NCI-H82 treated with DMSO at 0.1 percent for 48 hours (cell line): ENCODE data around the gene LILRA2.
"Not testable (repeated sequence)": the region's sequence is repeated elsewhere in the genome, so short reads cannot be mapped to it uniquely, and the experiment has no call there.

Experiments used
- DNase-seq: peaks from one replicate; lab custom pipeline; 2025; ENCODE audit not compliant: unreplicated experiment; lab: John Stamatoyannopoulos, UW

Gene LILRA2

GRCh38 chr19:54570316-54570715, 3.3 kb upstream of the LILRA2 start:
- no peak for DNase-seq

- DNase-seq, result not testable (repeated sequence)
Measured at GRCh38 chr19:54571715-54572615, 1.6 kb upstream of the LILRA2 start.

- DNase-seq, result no peak
Measured at GRCh38 chr19:54572696-54573311, 786 bp upstream of the LILRA2 start.

GRCh38 chr19:54574051-54574450, 461 bp downstream of the LILRA2 start:
- DNase-seq, result no peak

GRCh38 chr19:54574527-54575056, 1.0 kb downstream of the LILRA2 start:
- DNase-seq, result no peak

GRCh38 chr19:54575205-54575604, 1.6 kb downstream of the LILRA2 start:
- not testable (repeated sequence) for DNase-seq

- no peak for DNase-seq
Measured at GRCh38 chr19:54576411-54576976, 2.9 kb downstream of the LILRA2 start.

GRCh38 chr19:54577334-54577733, 3.7 kb downstream of the LILRA2 start:
- DNase-seq, result no peak

GRCh38 chr19:54578268-54578667, 4.7 kb downstream of the LILRA2 start:
- DNase-seq, result not testable (repeated sequence)

- no peak for DNase-seq
Measured at GRCh38 chr19:54586397-54586796, 12.8 kb downstream of the LILRA2 start.

- DNase-seq, result no peak
Measured at GRCh38 chr19:54587026-54587425, 13.4 kb downstream of the LILRA2 start.

GRCh38 chr19:54593445-54593844, 19.9 kb downstream of the LILRA2 start, which contains the start of gene LILRA1:
Gene LILRA1 (plus strand): TSS chr19:54593632. CDS start chr19:54594245, 613 bp downstream.
- DNase-seq, result not testable (repeated sequence)

GRCh38 chr19:54593931-54594626, 20.5 kb downstream of the LILRA2 start:
- DNase-seq, result not testable (repeated sequence)

- no peak for DNase-seq
Measured at GRCh38 chr19:54594737-54595136, 21.1 kb downstream of the LILRA2 start.

GRCh38 chr19:54595680-54596436, 22.3 kb downstream of the LILRA2 start:
- not testable (repeated sequence) for DNase-seq

GRCh38 chr19:54600212-54600611, 26.6 kb downstream of the LILRA2 start:
- no peak for DNase-seq

GRCh38 chr19:54606230-54606629, 32.6 kb downstream of the LILRA2 start:
- no peak for DNase-seq

GRCh38 chr19:54606891-54607784, 33.5 kb downstream of the LILRA2 start:
- no peak for DNase-seq

- DNase-seq, result no peak
Measured at GRCh38 chr19:54607785-54608150, 34.2 kb downstream of the LILRA2 start.
